Epithelial cell of esophagus (primary cell): ENCODE data around the gene CHST11.

Experiments used
- DNase-seq: peaks from one replicate; pipeline ENCODE4 v3.0.0; 2010; ENCODE audit warnings: low read depth
- H3K4me3 ChIP-seq: 2 replicates; pipeline ENCODE4 v1.5.1; 2011; ENCODE audit warnings: mild to moderate bottlenecking, low read length, control low read depth
- TF ChIP-seq, protein P1 (sequence below): IDR thresholded peaks from 2 replicates; pipeline ENCODE4 v1.5.1; 2011; ENCODE audit warnings: low read depth, mild to moderate bottlenecking, low read length, control low read depth, inconsistent platforms; ENCODE audit not compliant: insufficient read depth; ENCODE audit errors: missing control alignments

The CHST11 gene

DNA sequence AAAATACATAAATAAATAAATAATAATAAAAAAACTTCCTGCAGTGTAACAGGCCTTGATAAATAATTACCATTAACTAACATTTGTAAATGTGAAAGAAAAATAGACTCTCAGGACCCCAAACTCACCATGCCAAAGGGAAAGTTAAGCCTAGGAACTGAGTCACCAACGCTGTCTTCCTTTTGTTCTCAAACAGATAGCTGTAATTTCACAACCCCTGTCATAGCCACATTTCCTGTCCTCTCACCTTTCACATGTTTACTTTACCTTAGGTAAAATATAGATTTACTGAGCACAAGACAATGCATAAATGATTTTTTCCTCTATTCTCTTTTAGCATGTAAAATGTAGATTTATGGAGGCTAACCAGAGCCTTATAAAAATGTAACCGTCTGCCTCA, 35.9 kb upstream of the CHST11 start:
- peak; percentile 68 for DNase-seq
- TF ChIP-seq, protein P1, sequence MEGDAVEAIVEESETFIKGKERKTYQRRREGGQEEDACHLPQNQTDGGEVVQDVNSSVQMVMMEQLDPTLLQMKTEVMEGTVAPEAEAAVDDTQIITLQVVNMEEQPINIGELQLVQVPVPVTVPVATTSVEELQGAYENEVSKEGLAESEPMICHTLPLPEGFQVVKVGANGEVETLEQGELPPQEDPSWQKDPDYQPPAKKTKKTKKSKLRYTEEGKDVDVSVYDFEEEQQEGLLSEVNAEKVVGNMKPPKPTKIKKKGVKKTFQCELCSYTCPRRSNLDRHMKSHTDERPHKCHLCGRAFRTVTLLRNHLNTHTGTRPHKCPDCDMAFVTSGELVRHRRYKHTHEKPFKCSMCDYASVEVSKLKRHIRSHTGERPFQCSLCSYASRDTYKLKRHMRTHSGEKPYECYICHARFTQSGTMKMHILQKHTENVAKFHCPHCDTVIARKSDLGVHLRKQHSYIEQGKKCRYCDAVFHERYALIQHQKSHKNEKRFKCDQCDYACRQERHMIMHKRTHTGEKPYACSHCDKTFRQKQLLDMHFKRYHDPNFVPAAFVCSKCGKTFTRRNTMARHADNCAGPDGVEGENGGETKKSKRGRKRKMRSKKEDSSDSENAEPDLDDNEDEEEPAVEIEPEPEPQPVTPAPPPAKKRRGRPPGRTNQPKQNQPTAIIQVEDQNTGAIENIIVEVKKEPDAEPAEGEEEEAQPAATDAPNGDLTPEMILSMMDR, result no peak

DNA sequence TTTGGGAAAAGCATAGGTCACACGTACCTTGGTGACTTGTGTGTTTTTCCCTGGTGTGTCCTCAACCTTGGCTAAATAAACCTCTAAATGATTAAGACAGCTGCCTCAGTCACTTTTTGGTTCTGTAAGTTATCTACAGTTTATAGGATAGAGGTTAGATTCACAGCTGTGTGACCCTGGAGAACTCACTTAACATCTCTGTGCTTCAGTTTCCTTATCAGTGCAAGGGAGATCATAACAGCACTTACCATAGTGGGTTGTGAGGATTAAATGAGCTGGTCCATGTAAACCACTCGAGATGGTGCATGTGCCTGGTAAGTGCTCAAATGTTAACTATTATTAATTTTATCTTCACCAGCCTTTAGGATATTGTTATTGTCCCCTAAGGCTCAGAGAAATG, 35.4 kb upstream of the CHST11 start:
- no peak overlapping the region for H3K4me3 ChIP-seq
- TF ChIP-seq, protein P1, result no peak
- DNase-seq, result no peak

More for the DNA sequence above, 35.9 kb upstream of the CHST11 start:
- no peak overlapping the region for H3K4me3 ChIP-seq

DNA sequence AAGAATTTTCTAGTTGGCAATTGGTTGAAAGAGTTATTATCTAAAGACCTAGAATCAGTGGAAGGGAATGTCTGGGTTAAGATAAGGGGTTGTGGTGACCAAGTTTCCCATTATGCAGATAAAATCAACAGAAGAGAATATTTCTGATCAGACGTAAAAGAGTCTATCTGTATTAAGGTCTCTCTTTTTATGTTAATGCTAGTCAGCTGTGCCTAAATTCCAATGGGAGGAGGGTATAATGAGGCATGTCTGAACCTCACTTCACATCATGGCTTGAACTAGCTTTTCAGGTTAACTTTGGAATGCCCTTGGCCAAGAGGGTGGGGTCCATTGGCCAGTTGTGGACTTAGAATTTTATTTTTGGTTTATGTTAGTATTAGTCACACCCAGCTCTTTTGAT, 34.3 kb upstream of the CHST11 start:
- peak; percentile 27 for DNase-seq
- TF ChIP-seq, protein P1, result no peak
- H3K4me3 ChIP-seq, result no peak overlapping the region

DNA sequence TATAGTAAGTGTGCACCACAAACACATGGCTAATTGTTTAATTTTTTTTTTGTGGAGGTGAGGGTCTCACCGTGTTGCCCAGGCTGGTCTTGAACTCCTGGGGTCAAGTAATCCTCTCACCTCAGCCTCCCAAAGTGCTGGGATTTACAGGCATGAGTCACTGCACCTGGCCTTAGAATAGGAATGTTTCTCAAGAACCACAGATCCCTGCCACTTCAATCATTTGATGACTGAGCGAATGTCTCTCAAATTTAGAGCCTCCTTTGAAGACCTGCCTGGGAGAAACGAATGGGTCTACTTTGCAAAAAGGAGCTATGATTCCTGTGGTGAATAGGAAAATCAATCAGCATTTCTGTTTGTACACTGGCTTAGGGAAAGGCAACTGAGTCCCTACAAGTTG, 33.5 kb upstream of the CHST11 start:
- H3K4me3 ChIP-seq, result no peak overlapping the region
- TF ChIP-seq, protein P1, result no peak
- peak; percentile 46 for DNase-seq

DNA sequence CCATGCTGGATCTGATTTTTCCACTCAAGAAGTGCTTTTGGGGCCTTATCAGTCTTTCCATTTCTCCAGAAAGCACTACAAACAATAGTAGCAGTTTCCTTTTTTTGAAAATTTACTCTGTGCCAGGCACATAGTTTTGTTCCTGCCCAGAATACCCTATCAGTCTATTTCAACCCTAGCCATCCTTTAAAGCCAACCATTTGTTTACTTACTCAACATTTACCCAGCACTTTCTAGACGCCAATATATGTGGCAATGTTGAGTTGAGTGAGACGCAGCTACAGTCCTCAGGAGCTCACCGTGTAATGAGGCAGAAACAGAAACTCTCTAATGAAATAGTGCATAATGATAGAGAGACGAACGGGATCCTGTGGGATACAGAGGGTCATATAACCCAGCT, 32.9 kb upstream of the CHST11 start:
- DNase-seq, result no peak
- TF ChIP-seq, protein P1, result no peak
- H3K4me3 ChIP-seq, result no peak overlapping the region

DNA sequence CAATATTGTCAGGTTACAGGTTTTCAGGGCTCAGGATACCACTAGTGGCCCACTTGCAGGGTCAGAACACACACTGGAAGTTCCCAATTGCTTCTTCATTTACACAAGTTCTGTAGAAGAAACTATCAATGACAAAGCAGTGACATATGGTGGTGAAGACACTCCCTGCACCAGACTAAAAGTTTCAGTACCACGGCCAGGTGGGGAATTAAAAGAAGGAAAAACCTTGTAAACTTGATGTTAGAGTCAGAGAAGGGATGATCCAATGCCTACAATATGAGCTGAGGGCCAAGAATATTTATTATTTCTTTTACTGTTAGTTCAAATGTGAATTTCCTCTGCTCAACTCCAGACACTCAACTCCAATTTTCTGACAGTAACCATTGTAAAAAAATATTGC, 31.8 kb upstream of the CHST11 start:
- TF ChIP-seq, protein P1, result no peak
- DNase-seq, result no peak
- H3K4me3 ChIP-seq, result no peak overlapping the region

DNA sequence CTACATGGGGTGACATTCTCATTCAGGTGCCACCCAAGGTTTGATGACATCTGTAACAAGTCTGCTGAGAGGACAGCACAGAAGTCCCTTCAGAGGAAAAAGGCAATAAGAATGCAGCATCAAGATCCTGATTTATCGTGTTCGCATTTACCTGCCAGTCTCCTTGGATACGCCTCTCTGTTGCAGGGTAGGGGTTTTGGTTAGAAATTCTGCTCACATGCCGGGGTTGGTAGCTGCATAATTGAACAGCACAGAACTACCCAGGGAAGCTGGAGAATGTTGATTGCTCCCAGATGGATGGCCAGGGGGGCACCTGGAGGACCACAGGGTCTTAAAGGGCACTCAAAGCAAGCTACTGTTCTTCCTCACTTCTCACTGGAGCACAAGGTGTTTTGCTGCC, 31.1 kb upstream of the CHST11 start:
- no peak overlapping the region for H3K4me3 ChIP-seq
- no peak for DNase-seq
- TF ChIP-seq, protein P1, result no peak
